IMR-90 (cell line): ENCODE results near the gene DUSP9. TPM values are rescaled to one million over a fixed set of nuclear protein-coding genes. Genes with fewer than 3 reads are reported as not detected.
"Not testable (repeated sequence)": the region's sequence is repeated elsewhere in the genome, so short reads cannot be mapped to it uniquely, and the experiment has no call there.

Experiments used
- ATAC-seq: fragments of 200-7000 bp; cut with Tn5 transposase; 2 replicates; pipeline ENCODE4 v1.9.1; 2020; ENCODE audit warnings: low read depth, mild to moderate bottlenecking, moderate library complexity
- BruUV-seq: library from RNA; stranded (reverse); fragments of 400-500 nt; replicated peaks from 2 replicates; lab custom pipeline; 2021; lab: Mats Ljungman, UMichigan
- CTCF ChIA-PET: fragments of 300-600 bp; formaldehyde crosslinking; extraction: SDS; loops from one replicate; lab custom pipeline; 2021; ENCODE audit warnings: antibody characterized with exemption; lab: Yijun Ruan, JAX
- POLR2A ChIA-PET: fragments of 300-600 bp; sonication (Branson Sonifier 250); formaldehyde crosslinking; loops from one replicate; lab custom pipeline; 2022; ENCODE audit warnings: antibody characterized with exemption; ENCODE audit not compliant: unreplicated experiment; lab: Charles Lee
- DNase-seq: peaks from one replicate; pipeline ENCODE4 v3.0.0; 2013
- H2AFZ ChIP-seq: replicated peaks from 2 replicates; pipeline ENCODE3; 2013; ENCODE audit warnings: low read length, mild to moderate bottlenecking; ENCODE audit not compliant: poor library complexity
- H2AK5ac ChIP-seq: 2 replicates; pipeline ENCODE4 v1.6.1; 2013; ENCODE audit warnings: low read depth, low read length, inconsistent platforms
- H2AK9ac ChIP-seq: replicated peaks from 2 replicates; pipeline ENCODE3; 2013; ENCODE audit warnings: mild to moderate bottlenecking, low read depth, low read length, moderate library complexity; ENCODE audit not compliant: poor library complexity
- H2BK120ac ChIP-seq: 2 replicates; pipeline ENCODE4 v1.6.1; 2013; ENCODE audit warnings: low read depth, low read length, inconsistent platforms
- H2BK15ac ChIP-seq: 3 replicates; pipeline ENCODE4 v1.6.1; 2013; ENCODE audit warnings: low read depth, low read length, inconsistent platforms
- H2BK20ac ChIP-seq: 2 replicates; pipeline ENCODE4 v1.6.1; 2013; ENCODE audit warnings: low read depth, mild to moderate bottlenecking, inconsistent platforms, low read length, moderate library complexity
- H2BK5ac ChIP-seq: 2 replicates; pipeline ENCODE4 v1.6.1; 2013; ENCODE audit warnings: mild to moderate bottlenecking, low read depth, low read length, inconsistent platforms; ENCODE audit not compliant: poor library complexity, severe bottlenecking
- H3K14ac ChIP-seq: replicated peaks from 2 replicates; pipeline ENCODE4 v1.6.1; 2013; ENCODE audit warnings: low read depth, low read length, inconsistent platforms
- H3K18ac ChIP-seq: 2 replicates; pipeline ENCODE4 v1.6.1; 2013; ENCODE audit warnings: low read depth, low read length, control low read depth
- H3K23ac ChIP-seq: 2 replicates; pipeline ENCODE4 v1.6.1; 2013; ENCODE audit warnings: low read depth, low read length, inconsistent platforms
- H3K27ac ChIP-seq: 2 replicates; pipeline ENCODE4 v1.5.1; 2013; ENCODE audit warnings: mild to moderate bottlenecking, control low read depth, low read length; ENCODE audit not compliant: insufficient read depth
- H3K27me3 ChIP-seq: 2 replicates; pipeline ENCODE4 v1.6.1; 2013; ENCODE audit warnings: low read length; ENCODE audit not compliant: control insufficient read depth, insufficient read depth
- H3K36me3 ChIP-seq: 2 replicates; pipeline ENCODE4 v1.6.1; 2013; ENCODE audit warnings: low read length, mixed read lengths; ENCODE audit not compliant: control insufficient read depth, insufficient read depth
- H3K4ac ChIP-seq: 2 replicates; pipeline ENCODE4 v1.6.1; 2013; ENCODE audit warnings: low read depth, low read length, inconsistent platforms
- H3K4me1 ChIP-seq: 2 replicates; pipeline ENCODE4 v1.6.1; 2013; ENCODE audit warnings: low read length, mixed read lengths; ENCODE audit not compliant: control insufficient read depth, insufficient read depth
- H3K4me2 ChIP-seq: 2 replicates; pipeline ENCODE4 v1.6.1; 2013; ENCODE audit warnings: low read depth, mild to moderate bottlenecking, control low read depth, low read length, moderate library complexity
- H3K4me3 ChIP-seq: 2 replicates; pipeline ENCODE4 v1.5.1; 2013; ENCODE audit warnings: low read depth, mild to moderate bottlenecking, control low read depth, low read length, moderate library complexity; ENCODE audit not compliant: insufficient read depth
- H3K56ac ChIP-seq: 2 replicates; pipeline ENCODE4 v1.6.1; 2013; ENCODE audit warnings: low read length, inconsistent platforms; ENCODE audit not compliant: insufficient read depth; ENCODE audit errors: extremely low read depth
- H3K79me1 ChIP-seq, 2 experiments: 2 replicates each; pipeline ENCODE4 v1.6.1; 2013; ENCODE audit warnings: low read length in 2 of 2, inconsistent platforms in 1 of 2, low read depth in 1 of 2
- H3K9ac ChIP-seq: 2 replicates; pipeline ENCODE4 v1.6.1; 2013; ENCODE audit warnings: low read depth, low read length, control low read depth
- H3K9me1 ChIP-seq: 2 replicates; pipeline ENCODE4 v1.6.1; 2013; ENCODE audit warnings: low read length, inconsistent platforms; ENCODE audit not compliant: insufficient read depth
- H3K9me3 ChIP-seq: 2 replicates; pipeline ENCODE4 v1.6.1; 2013; ENCODE audit warnings: low read length; ENCODE audit not compliant: control insufficient read depth, insufficient read depth
- H4K20me1 ChIP-seq: 2 replicates; pipeline ENCODE4 v1.6.1; 2013; ENCODE audit warnings: low read length, inconsistent platforms; ENCODE audit not compliant: insufficient read depth
- H4K5ac ChIP-seq: 2 replicates; pipeline ENCODE4 v1.6.1; 2013; ENCODE audit warnings: mild to moderate bottlenecking, low read depth, low read length, control low read depth
- H4K8ac ChIP-seq, 2 experiments: 2 replicates each; pipeline ENCODE4 v1.6.1; 2013; ENCODE audit warnings: low read depth in 2 of 2, low read length in 2 of 2, control low read depth in 1 of 2, inconsistent platforms in 1 of 2
- H4K91ac ChIP-seq: 2 replicates; pipeline ENCODE4 v1.6.1; 2013; ENCODE audit warnings: low read depth, low read length, inconsistent platforms; ENCODE audit not compliant: insufficient read depth
- CTCF ChIP-seq: conservative IDR thresholded peaks from 2 replicates; pipeline ENCODE4 v1.5.1; 2012; ENCODE audit warnings: mild to moderate bottlenecking, low read depth, low read length, improper control_type of control experiment
- NFE2L2 ChIP-seq: fragments of 150-350 bp; IDR thresholded peaks from 2 replicates; pipeline ENCODE4 v1.6.1; 2016; ENCODE audit warnings: low read depth, mild to moderate bottlenecking, low read length
- WGBS, 2 experiments: methylation state at CpG; one replicate each; pipeline versions ENCODE4 v1.1.5 to v1.1.7; 2013; ENCODE audit warnings: missing lambda C conversion rate in 2 of 2; ENCODE audit not compliant: insufficient read length in 1 of 2; ENCODE audit errors: extremely low coverage in 2 of 2; 5-methylcytosine and 5-hydroxymethylcytosine counted together
- dilution Hi-C: fragments of 300-500 bp; cut with HindIII; formaldehyde crosslinking; loops from one replicate; pipeline ENCODE4 v1.14.3; 2018; ENCODE audit warnings: low sequenced_read_pairs; ENCODE audit not compliant: unreplicated experiment
- in situ Hi-C: fragments of 300-500 bp; cut with MboI; formaldehyde crosslinking; loops from 3 replicates; pipeline ENCODE4 v1.14.3; 2019; ENCODE audit warnings: low sequenced_read_pairs, inconsistent platforms, mixed read lengths
- intact Hi-C: fragments of 100-400 bp; cut with micrococcal nuclease; formaldehyde crosslinking; loops from 2 replicates; pipeline ENCODE4 v1.10.0; 2022
- polyA plus RNA-seq, 3 experiments: library from polyadenylated mRNA; depleted of rRNA; stranded (reverse); fragments of >200 nt; gene quantifications; 2 replicates each; pipeline ENCODE4 v1.2.3, GENCODE V29; 2012; ENCODE audit warnings: low replicate concordance in 1 of 3
- total RNA-seq: library from RNA; depleted of rRNA; stranded (reverse); fragments of >200 nt; gene quantifications from 2 replicates; pipeline ENCODE4 v1.2.3, GENCODE V29; 2012

The DUSP9 gene
- total and polyA plus RNA-seq, 2 of the 4 experiments (the other 2 are of a cell fraction) = under 0.01 to 0.09 TPM

DNA sequence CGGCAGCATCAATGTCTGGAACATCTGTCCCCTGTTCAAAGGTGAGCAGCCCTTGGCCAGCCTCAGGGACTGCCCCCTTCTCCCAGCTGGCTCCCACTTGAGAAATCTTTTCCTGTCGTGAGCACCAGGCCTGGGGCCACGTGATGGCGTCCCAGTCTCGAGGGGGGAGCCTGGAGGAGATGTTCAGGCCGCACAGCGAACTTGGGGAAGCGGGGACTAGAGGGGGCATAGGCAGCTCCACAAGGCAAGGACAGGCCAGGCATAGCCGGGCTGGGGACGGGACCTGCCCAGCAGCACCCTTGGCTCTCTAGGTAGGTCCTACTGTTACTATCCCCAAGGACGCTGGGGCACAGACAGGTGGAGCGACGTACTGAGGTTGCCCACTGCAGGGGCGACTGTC lies 43.5 kb downstream of the DUSP9 start:
- in situ Hi-C loops (no loop called here), intact Hi-C loops (no loop called here), dilution Hi-C loops (no loop called here)
- Histone ChIP-seq H3K18ac (no peak overlapping the region), H2BK15ac (no peak overlapping the region), H3K79me1 (0 out of 4 replicates have a peak, but pooled peaks cover 0 to 6% of the 10 kb centered on the region in 2 experiments), H3K4me3 (no peak overlapping the region), H3K14ac (no peak overlapping the region), H3K23ac (no peak overlapping the region), H3K4ac (no peak overlapping the region), H3K4me2 (no peak overlapping the region), H3K9ac (no peak overlapping the region), H2AK9ac (no peak overlapping the region), H4K5ac (no peak overlapping the region), H3K9me3 (no peaks in the 10 kb centered on the region), H2AFZ (no peak overlapping the region), H3K56ac (no peak overlapping the region), H2AK5ac (no peak overlapping the region), H2BK20ac (no peak overlapping the region), H2BK120ac (no peak overlapping the region), H3K36me3 (peaks cover 5% of the 10 kb centered on the region), H3K4me1 (peaks cover 9% of the 10 kb centered on the region), H3K27me3 (no peaks in the 10 kb centered on the region; the same call in 1 of the 2 replicates), H3K9me1 (peaks cover 5% of the 10 kb centered on the region; the same call in 1 of the 2 replicates), H4K91ac (no peak overlapping the region), H3K27ac (no peak overlapping the region), H4K8ac (no peak overlapping the region), H4K20me1 (peaks cover 12% of the 10 kb centered on the region), H2BK5ac (no peak overlapping the region)
- TF ChIP-seq NFE2L2 (no peak), CTCF (no peak)
- whole genome bisulfite sequencing, 2 experiments = 71% methylated on average over 5 of the region's 14 CpGs; no CpG with 5 or more reads in 1 of the 2 experiments
- CTCF ChIA-PET = no interaction called here
- no TSS peak for BruUV-seq
- ATAC-seq (no peak), DNase-seq (no peak)
- POLR2A ChIA-PET = interaction anchor here (0.6 kb wide), 1 partner anchor 12 kb away, joined by 3 read pairs; no protein-coding TSS in a partner anchor

DNA sequence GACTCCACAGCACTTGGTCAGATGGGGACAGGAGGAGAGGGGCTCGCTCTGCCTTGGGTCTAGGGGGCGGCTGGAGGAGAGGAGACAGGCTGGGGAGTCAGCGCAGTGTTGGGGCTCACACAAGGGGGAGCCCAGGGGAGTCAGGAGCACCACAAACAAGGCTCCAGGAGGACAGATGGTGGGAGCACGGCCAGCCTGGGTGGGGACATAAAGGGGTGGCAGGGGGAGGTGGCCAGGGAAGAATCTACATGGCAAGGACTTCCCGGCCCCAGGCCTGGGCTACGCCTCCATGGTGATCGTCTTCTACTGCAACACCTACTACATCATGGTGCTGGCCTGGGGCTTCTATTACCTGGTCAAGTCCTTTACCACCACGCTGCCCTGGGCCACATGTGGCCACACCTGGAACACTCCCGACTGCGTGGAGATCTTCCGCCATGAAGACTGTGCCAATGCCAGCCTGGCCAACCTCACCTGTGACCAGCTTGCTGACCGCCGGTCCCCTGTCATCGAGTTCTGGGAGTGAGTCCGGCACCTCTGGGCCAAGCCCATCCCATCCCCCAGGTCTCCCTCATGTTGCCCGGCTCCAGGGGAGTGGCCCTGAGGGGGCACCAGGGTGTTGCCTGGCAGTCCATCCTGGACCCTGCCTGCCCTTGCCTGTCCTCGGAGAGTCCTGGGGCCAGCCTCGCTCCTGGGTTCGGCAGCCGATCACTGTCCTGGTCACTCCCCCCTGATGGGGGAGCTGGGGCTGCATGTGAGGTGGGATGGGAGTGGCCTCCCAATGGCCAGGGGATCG lies 44.2 kb downstream of the DUSP9 start:
- dilution Hi-C loops, H4K5ac ChIP-seq, H2AK5ac ChIP-seq, H3K79me1 ChIP-seq, ATAC-seq, H3K4me1 ChIP-seq, H2BK20ac ChIP-seq, H3K36me3 ChIP-seq, intact Hi-C loops, in situ Hi-C loops, H3K14ac ChIP-seq, H3K23ac ChIP-seq, H3K27ac ChIP-seq, H2BK15ac ChIP-seq, H3K9me1 ChIP-seq, H3K9ac ChIP-seq, CTCF ChIA-PET, H4K8ac ChIP-seq, DNase-seq, H2AK9ac ChIP-seq, H3K4ac ChIP-seq, H3K27me3 ChIP-seq, H3K4me3 ChIP-seq, H2BK120ac ChIP-seq, BruUV-seq, H2BK5ac ChIP-seq, H3K18ac ChIP-seq, H3K56ac ChIP-seq, H2AFZ ChIP-seq, H3K9me3 ChIP-seq, H3K4me2 ChIP-seq, H4K91ac ChIP-seq: not testable (repeated sequence)
- 72% methylated on average over 2 of the region's 21 CpGs; no CpG with 5 or more reads in 1 of the 2 experiments for WGBS, 2 experiments
- H4K20me1 ChIP-seq = peaks cover 12% of the 10 kb centered on the region
- POLR2A ChIA-PET = interaction anchor here (0.6 kb wide), 1 partner anchor 11 kb away, joined by 3 read pairs; no protein-coding TSS in a partner anchor
